HG02973 (cell line): ENCODE data around the gene ZDHHC11.
"Not testable (repeated sequence)": the region's sequence is repeated elsewhere in the genome, so short reads cannot be mapped to it uniquely, and the experiment has no call there.

Experiments used
- ATAC-seq: cut with Tn5 transposase; IDR thresholded peaks from one replicate; pipeline ENCODE4 v1.9.1; 2021; ENCODE audit warnings: moderate library complexity; ENCODE audit not compliant: unreplicated experiment

ZDHHC11 gene

DNA sequence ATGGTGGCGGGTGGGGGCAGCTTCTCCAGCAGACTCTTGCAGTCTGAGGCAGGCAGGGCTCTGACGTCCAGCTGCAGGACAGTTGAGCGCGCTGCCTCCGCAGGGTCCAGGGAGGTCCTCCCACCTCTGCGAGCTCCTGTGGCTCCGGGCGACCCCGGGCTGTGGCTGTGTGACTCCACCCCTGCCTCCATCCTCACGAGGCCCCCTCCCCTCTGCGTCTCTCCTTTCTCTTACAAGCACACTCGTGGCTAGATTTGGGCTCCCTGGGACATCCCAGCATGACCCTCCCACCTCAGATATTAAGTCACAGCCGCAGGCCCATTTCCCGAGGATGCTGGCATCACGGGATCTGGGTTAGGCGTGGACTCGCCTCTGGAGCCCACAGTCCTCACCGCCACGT is 100.6 kb downstream of the ZDHHC11 start:
- ATAC-seq: not testable (repeated sequence)

DNA sequence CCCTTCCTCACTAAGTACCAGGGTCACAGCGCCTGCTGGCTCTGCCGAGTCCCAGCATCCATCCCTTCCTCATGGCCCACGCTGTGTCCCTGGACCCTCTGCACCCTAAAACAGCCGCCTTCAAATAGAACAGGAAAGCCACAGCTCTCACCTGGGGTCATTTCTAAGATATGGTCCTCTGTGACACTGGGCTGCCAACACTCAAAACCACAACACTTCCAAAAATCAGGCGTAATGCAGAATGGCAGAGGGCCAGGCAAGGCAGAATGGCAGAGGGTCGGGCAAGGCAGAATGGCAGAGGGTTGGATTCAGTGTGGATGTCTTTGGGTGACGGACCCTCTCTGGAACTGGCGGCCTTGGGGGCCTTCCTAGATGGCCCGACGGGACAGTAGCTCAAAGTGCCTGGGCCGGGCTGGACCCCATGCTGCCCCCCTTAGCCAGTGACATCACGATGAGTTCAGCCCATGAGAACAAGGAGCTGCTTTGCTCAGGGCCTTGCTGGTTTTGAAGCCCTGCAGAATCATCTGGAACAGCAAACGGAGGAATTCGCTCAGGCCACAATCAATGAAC is 101.6 kb downstream of the ZDHHC11 start:
- no peak for ATAC-seq

DNA sequence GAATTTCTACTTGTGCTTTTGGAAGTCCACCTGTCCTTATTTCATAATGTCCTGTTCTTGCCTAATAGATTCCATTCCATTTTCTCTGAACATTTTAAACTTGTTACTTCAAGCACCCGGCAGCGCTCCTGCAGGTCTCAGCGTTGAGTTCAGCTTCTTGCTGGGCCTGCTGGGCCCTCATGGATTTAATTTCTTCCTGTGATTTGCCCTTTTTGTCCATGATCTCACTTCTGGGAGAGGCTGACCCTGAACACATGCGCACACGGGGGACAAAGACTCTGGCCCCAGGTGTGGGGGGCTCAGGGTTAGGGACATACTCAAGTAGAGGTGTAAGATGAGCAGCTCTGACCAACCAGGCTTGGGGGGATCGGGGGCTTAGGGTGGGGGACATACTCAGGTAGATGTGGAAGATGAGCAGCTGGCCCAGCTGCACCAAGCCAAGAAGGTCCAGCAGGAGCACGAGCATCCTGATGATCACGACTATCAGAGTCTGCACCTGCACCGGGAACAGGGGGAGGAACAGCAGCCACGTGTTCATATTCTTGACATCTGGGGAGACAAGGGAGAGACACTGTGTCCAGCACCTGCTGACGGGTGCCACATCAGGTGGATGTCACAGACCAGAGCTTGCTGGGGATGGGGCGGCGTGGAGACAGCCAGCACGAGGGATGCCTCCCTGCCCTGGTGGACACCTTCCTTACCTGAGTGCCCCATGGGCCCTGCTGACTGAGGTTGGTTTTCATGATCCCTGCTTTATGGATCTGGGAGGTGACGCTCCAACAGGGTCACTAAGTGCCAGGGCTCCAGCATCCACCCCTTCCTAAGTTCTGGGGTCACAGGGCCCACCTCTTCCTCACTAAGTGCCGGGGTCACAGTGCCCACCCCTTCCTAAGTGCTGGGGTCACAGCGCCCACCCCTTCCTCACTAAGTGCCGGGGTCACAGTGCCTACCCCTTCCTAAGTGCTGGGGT is 102.5 kb downstream of the ZDHHC11 start:
- not testable (repeated sequence) for ATAC-seq

- not testable (repeated sequence) for ATAC-seq
Measured at GRCh38 chr5:747303-747844, 103.4 kb downstream of the ZDHHC11 start.

DNA sequence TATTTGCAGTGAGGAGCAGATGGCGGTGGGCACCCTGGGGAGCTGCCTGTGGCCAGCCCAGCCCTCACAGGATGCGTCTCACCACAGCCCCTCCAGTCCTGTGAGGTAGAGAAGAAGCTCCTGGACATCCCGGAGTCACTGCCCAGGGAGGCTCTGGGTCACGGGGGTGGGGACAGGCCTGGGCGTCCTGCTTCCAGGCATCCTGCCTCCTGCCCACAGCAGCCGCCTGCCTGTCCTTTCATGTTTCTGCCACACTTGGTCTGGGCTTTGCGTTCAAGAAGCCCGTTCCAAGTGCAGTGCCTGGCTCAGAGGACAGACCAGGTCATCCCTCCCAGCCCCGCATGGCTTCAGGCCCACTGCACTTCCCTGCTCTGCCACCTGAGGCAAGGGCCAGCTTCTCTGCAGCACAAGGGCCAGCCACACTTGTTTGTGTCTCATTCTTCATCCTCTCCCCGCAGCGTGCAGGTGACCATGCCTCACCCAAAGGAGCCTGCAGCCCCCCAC is 104.5 kb downstream of the ZDHHC11 start:
- ATAC-seq: no peak
